ENCODE results near the gene ZNF407.

GRCh38 chr18:74714120-74714519, 116.5 kb downstream of the ZNF407 start:
- TF ChIP-seq CTCF (IDR thresholded peaks at IDR 0.05; ENCODE audit: insufficient read depth, low read length, poor library complexity, severe bottlenecking) (no peak), EZH2phosphoT487 (conservative IDR thresholded peaks at IDR 0.05; ENCODE audit: low read length) (no peak)
